NCI-H1436 (cell line): Measurements from ENCODE around the gene TPD52L3.

Experiments
- DNase-seq: peaks from one replicate; lab custom pipeline; 2025; lab: John Stamatoyannopoulos, UW

Gene TPD52L3

DNA sequence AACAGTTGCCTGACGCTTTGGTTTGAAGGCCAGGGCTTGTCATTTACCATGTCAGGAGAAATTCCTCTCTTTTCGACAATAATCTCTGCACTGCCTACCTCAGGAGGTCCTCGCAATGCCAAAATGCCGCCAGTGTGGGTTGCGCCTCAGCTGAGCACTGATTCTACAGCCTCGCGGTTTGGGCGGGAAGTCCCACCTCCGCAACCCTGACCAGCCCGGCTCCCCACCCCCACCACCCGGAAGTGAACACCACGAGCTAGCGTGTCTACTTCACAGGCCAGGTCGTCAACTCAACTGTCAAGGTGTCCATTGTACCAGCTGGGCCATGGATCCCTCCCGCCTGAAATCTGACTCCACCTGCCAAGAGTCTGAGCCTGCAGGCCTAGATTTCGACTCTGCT is at the start of gene TPD52L3:
TSS of gene TPD52L3 (plus strand) at position 273 of the 400 bp plus-strand sequence. CDS start 221 bp downstream, outside the sequence.
- DNase-seq = no peak

DNA sequence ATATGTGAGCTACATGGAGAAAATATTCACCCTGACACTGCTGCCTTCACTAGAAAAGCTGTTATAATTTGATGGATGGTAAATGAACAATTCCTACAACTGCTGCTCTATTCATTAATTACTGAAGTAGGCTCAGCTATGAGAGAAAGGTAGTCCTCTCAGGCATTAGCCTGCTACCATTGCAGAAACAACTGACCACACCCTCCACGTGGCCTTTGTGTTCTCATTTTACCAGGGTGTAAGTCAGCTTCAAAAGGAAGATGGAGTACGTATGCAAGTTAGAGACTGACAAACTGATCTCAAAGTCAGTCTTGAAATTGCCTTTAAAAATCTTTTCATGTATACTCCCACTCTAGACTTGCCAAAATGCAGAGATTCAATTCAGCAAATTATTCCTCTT is 26.3 kb upstream of the TPD52L3 start:
- no peak for DNase-seq

DNA sequence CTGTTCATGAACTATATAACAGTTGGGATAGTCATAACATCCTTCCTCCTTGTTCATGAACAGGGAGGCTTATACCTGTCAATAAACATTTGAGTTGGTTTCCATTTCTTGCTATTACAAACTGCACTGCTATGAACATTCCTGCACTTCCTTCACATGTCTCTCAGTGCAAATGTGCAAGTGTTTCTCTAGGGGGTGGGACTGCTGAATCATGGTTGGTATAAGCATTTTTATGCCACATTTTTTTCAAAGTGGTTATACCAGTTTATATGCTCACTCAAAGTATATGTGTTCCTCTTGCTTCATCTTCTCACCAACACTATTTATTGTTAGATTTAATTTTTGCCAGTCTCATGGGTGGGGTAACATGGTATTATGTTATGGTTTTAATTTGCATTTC is 25.8 kb upstream of the TPD52L3 start:
- DNase-seq = no peak

DNA sequence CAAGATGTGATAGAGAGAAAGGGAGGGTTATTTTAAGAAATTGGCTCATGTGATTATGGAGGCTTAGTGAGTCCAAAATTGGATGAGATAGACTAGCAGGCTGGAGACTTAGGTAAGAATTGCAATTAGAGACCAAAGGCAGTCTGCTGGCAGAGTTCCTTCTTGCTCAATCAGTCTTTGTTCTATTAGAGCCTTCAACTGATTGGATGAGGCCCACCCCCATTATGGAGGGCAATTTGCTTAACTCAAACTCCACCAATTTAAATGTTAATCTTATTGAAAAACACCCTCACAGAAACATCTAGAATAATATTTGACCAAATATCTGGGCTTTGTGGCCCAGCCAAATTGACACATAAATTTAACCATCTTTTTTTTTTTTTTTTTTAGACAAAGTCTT is 23.9 kb upstream of the TPD52L3 start:
- DNase-seq = no peak

DNA sequence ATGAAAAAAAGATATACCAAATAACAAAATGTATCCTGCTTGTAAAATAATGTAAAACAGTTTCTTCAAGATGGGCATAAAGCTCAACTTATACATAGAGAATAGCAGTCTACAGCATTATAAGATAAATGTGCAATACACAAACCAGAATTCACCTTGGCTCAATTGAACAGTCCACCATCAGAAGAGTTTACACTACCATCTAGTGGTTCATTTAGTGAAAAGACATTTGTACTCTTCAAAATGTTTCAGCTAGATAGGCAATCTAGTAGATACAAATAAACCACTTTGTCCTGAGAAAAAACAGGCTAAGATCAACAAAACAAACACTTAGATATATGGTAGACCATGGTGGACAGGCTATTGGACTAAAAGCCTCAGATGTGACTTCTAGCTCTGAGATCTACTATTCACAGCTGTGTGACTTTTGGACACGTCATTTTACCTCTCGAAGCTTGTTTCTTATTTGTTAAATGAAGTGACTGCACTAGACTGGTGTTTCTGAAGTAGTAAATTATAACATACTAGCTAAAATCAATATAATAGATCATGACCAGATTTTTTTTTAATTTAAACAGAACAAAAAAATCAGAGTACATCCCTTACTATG is 22.1 kb upstream of the TPD52L3 start:
- peak; percentile 4 for DNase-seq

DNA sequence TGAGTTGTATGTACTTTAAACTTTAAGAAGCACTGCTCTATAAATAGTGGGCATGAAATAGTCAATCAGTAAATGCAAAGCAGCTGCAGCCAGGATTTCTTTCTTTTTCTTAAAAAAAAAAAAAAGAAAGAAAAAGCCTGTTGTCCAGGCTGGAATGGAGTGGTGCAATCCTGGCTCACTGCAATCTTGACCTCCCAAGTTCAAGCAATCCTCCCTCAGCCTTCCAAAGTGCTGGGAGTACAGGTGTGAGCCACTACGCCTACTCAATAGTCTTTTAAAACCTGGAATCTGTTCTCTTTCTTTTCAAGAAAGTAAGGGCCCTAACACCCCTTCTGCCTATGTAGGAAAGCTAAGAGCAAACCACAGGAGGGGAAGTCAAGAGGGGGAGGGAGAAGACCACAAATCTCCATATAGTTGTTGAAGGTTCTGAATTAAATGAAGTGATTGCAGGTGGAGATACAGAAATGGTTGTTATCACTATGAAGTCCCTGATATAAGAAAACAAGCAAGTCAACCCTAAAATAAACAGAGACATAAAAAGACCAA is 20.6 kb upstream of the TPD52L3 start:
- no peak for DNase-seq

DNA sequence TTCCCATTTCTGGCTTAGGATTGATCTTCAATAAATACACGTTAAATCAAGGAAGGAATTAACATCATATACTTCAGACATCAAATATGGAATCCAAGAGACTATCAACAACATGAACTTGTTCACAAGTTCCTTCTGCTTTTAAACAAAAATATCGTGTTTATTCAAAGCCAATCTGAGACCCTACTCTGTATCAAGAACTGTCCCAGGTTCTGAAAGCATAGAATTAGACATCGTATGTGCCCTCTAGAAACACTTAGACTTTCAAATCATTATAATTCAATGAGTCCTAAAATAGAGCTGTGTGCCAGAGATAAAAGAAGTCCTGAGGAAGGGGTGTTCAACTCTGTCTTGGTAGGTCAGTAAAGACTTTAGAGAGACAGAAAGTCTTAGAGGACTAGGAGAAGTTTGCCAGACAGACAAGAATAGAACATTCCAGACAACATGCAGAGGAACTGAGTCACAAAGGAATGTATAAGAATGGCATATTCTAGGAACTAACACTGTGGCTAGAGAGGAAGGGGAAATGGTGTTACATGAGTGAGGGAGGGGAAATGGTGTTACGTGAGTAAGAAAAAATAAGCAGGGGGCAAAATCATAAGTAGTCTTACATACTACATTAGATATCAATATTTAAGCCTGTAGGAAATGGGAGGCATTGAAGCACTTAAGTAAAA is 2.9 kb downstream of the TPD52L3 start:
- no peak for DNase-seq

DNA sequence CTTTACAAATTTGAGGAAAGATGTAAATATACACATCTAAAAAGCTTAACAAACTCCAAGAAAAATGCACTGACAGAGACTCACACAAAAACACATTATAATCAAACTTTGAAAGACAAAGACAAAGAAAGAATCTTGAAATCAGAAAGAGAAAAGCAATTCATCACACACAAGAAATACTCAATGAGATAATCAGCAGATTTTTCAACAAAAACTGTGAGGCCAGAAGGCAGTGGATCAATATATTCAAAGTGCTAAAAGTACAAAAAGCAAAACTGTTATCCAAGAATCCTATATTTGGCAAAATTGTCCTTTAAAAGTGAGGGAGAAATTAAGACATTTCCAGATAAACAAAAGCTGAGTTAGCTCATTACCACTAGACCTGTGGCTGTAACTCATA is 6.1 kb downstream of the TPD52L3 start:
- DNase-seq = no peak

DNA sequence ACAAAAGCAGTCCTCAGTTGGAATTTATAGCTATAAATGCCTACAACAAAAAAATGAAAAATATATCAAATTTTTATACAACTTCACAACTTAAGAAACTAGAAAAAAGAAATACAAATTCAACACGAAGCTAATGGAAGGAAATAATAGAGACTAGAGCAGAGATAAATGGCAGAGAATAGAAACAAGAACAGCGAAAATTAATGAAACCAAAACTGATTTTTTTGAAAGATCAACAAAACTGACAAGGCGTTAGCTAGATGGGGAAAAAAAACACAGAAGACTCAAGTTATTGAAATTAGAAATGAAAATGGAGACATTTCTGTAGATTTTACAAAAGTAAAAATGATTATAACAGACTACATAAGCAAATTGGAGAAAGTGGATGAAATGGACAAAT is 20.6 kb downstream of the TPD52L3 start:
- no peak for DNase-seq

DNA sequence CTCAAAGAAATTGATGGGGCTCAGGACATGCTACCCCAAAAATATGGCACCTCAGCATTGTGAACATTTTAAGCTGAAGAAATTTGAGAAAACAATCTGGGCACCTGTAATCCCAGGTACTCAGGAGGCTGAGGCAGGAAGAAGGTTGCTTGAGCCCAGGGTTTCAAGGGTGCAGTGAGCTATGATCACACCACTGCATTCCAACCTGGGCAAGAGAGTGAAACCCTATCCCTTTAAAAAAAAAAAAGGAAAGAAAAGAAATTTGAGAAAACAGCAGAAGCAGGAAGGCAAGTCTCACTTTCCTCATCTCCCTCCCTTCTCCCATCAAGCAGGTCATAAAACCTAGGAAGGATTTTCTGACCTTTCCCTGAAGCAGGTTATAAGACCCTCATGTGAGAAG is 23.6 kb downstream of the TPD52L3 start:
- no peak for DNase-seq

DNA sequence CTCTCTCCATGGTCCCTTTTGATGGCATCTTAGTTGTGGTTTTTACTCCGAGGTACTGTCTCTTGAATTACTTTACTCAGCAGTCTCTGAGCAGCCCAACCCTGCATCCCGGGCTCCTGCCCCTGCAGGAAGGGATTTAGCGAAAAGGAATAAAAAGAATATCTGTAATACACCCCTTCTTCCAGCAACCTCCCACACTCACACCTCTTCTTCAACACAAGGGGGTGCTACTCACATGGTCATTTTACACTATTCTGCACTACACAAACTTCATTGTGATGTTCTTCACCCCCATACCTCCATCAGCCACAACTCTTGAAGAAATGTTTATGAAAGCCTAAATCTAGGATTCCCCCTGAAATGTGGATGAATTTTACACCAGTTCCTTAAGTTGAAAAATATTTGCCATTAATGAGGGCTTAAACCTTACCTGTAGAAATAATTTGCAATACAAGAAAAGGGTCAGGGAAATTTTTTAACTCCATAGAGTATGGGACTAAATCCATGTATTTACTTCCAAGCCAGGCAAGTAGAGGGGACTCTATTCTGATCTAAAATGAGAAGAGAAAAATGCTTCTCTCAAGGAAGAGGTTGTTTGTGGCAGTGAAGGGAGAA is 26.0 kb downstream of the TPD52L3 start:
- DNase-seq = peak; percentile 29

DNA sequence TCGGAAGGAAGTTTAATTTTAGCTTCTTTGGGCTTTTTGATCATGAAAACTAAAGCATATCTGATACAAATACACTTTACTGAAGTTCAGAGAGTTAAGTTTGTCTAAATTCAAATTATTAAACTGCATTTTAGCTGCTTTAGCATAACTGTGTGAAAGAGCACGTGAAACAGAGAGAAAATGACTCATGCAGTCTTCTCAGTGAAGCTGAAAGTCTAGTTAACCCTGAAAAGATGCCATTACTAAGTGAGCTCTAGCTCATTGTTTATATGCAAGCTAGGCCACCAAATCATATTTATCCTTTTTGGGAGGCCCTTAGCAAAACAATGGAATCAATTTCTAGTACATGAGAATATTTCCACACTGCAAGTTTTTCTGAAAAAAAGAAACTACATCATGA is 27.6 kb downstream of the TPD52L3 start:
- DNase-seq = no peak

DNA sequence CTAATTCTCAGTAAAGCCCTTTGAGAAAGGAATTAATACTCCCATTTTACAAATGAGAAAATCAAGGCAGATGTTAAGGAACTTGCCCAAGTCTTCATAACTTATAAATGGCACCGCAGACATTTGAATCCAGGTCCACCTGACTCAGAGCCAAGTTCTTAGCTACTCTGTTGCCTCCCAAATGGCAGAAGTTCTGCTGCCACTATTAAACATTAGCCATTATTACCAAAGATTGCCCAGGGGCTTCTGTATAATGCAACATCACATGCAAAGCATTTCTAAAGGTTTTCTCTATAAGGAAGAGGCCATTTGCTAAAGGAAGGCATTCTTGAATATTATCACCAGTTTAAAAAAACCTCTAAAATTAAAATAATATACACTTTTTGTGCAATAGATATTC is 28.3 kb downstream of the TPD52L3 start:
- DNase-seq = no peak

DNA sequence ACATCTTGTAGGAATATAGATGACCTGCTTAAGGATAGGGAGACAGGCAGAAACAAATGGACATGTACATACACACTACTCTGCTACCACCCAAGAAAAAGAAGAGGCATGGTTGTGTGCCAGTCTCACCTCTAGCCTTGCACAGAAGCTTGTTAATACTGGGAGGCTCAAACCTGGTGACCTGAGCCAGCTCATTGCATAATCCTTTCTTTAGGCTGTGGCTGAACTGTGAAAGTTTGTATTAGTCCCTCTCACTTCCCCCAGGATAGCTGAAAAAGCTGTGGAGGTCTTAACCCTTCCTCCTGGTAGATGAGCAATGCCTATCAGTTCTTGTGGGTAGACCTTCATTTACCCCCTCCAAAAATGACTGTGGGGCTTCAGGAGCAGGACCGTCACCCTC is 28.7 kb downstream of the TPD52L3 start:
- no peak for DNase-seq

DNA sequence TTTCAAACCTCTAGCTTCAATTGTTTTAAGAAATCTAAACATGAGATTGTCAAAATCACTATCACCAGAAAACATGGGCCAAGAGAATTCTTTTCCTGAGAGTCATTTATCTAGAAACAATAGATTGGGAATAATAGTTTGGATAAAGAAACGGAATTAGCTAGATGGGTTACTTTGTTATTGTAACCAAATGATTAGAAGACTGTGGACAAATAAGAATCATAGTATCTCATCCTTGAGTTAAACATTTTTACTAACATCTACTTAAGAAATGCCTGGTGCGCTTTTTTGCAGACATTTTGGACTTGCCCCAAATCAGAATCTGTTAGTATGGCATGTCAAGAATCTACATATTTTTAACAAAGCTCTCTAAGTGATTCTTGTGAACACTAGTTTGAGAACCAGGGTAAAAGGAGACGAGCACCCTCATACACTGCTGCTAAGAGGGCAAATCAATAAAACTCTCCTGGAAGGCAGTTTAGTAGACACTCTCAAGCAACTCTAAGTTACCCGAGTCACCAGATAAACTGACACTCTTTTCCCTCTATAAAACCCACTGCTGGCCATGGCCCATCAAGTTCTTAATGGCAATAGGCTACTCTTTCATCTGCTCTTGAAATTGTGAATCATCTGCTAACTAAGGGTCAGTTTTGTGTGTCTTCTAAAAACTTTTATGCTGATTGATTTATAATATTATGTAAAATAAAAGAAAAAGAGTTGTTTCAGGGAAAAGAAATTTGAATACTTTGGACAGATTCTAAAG is 39.1 kb downstream of the TPD52L3 start:
- no peak for DNase-seq

DNA sequence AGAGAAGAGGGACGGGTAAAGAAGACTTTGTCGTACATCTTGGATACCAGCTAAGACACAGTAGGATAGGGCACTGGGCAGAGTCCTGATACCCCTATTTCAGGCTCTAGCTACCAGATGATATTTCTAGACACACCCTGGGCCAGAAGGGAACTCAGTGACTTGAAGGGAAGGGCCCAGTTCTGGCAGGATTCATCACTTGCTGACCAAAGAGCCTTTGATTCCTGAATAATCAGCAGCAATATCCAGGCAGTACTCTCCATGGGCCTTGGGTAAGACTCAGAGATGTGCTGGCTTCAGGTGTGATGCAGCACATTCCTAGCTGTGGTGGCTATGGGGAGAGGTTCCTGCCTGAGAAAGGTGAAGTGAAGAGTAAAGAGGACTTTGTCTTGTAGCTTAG is 40.7 kb downstream of the TPD52L3 start:
- no peak for DNase-seq
